GM19463 (cell line): ENCODE data around the gene MGAT5B.
"Not testable (repeated sequence)": the region's sequence is repeated elsewhere in the genome, so short reads cannot be mapped to it uniquely, and the experiment has no call there.

Experiments used
- ATAC-seq: cut with Tn5 transposase; IDR thresholded peaks from one replicate; pipeline ENCODE4 v1.9.1; 2021; ENCODE audit warnings: mild to moderate bottlenecking, moderate library complexity; ENCODE audit not compliant: unreplicated experiment

MGAT5B gene

GRCh38 chr17:76972046-76972641 lies 103.9 kb downstream of the MGAT5B start:
- no peak for ATAC-seq

- ATAC-seq = no peak
Observed at GRCh38 chr17:76973040-76973439, 104.8 kb downstream of the MGAT5B start.

GRCh38 chr17:76974721-76975120 lies 106.5 kb downstream of the MGAT5B start:
- ATAC-seq = no peak

GRCh38 chr17:76978050-76978449 lies 109.8 kb downstream of the MGAT5B start:
- ATAC-seq = not testable (repeated sequence)

GRCh38 chr17:76981545-76982295 lies 113.5 kb downstream of the MGAT5B start:
- ATAC-seq = no peak

- no peak for ATAC-seq
Observed at GRCh38 chr17:76982408-76983074, 114.3 kb downstream of the MGAT5B start.

- no peak for ATAC-seq
Observed at GRCh38 chr17:76983075-76983775, 115.0 kb downstream of the MGAT5B start.

- no peak for ATAC-seq
Observed at GRCh38 chr17:76986365-76986764, 118.2 kb downstream of the MGAT5B start.

- ATAC-seq = no peak
Observed at GRCh38 chr17:76987486-76988093, 119.4 kb downstream of the MGAT5B start.

- no peak for ATAC-seq
Observed at GRCh38 chr17:76988796-76989195, 120.6 kb downstream of the MGAT5B start.

GRCh38 chr17:76989519-76989918 lies 121.3 kb downstream of the MGAT5B start:
- no peak for ATAC-seq

GRCh38 chr17:76992891-76993290 lies 124.7 kb downstream of the MGAT5B start:
- no peak for ATAC-seq

GRCh38 chr17:76993651-76994050 lies 125.4 kb downstream of the MGAT5B start:
- ATAC-seq = no peak

- no peak for ATAC-seq
Observed at GRCh38 chr17:76994237-76994637, 126.0 kb downstream of the MGAT5B start.

- no peak for ATAC-seq
Observed at GRCh38 chr17:76995387-76996105, 127.3 kb downstream of the MGAT5B start.

GRCh38 chr17:76996741-76997694 lies 128.8 kb downstream of the MGAT5B start:
- ATAC-seq = no peak

- no peak for ATAC-seq
Observed at GRCh38 chr17:76997981-76998531, 129.9 kb downstream of the MGAT5B start.

- ATAC-seq = no peak
Observed at GRCh38 chr17:76998839-76999238, 130.6 kb downstream of the MGAT5B start.
